PC-3 (cell line): ENCODE data around the gene HM13.

Experiments
- EZH2 ChIP-seq: fragments of 300-600 bp; sonication (generic); IDR thresholded peaks from one replicate; pipeline ENCODE4 v1.6.1; 2017; ENCODE audit warnings: antibody characterized with exemption, mild to moderate bottlenecking, low read length; ENCODE audit not compliant: unreplicated experiment
- EZH2phosphoT487 ChIP-seq: fragments of 300-600 bp; sonication (generic); IDR thresholded peaks from 2 replicates; pipeline ENCODE4 v1.6.1; 2018; ENCODE audit warnings: mild to moderate bottlenecking, antibody characterized with exemption, low read length, borderline replicate concordance
- TF ChIP-seq, protein P1 (sequence below): fragments of 300-600 bp; sonication (generic); conservative IDR thresholded peaks from 2 replicates; pipeline ENCODE4 v1.5.1; 2017; ENCODE audit warnings: antibody characterized with exemption, low read depth, mild to moderate bottlenecking, low read length

DNA sequence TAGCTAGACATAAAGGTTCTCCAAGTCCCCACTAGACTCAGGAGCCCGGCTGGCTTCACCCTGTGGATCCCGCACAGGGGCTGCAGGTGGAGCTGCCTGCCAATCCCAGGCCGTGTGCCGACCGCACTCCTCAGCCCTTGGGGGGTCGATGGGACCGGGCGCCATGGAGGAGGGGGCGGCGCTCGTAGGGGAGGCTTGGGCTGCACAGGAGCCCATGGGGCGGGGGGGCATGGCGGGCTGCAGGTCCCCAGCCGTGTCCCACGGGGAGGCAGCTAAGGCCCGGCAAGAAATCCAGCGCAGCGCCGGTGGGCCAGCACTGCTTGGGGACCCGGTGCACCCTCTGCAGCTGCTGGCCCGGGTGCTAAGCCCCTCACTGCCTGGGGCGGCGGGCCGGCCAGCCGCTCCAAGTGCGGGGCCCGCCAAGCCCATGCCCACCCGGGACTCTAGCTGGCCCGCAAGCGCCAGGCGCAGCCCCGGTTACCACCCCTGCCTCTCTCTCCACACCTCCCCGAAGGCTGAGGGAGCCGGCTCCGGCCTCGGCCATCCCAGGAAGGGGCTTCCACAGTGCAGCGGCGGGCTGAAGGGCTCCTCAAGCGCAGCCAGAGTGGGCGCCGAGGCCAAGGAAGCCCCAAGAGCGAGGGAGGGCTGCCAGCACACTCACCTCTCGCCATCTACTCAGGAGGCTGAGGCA, 64.4 kb downstream of the HM13 start:
- TF ChIP-seq, protein P1, sequence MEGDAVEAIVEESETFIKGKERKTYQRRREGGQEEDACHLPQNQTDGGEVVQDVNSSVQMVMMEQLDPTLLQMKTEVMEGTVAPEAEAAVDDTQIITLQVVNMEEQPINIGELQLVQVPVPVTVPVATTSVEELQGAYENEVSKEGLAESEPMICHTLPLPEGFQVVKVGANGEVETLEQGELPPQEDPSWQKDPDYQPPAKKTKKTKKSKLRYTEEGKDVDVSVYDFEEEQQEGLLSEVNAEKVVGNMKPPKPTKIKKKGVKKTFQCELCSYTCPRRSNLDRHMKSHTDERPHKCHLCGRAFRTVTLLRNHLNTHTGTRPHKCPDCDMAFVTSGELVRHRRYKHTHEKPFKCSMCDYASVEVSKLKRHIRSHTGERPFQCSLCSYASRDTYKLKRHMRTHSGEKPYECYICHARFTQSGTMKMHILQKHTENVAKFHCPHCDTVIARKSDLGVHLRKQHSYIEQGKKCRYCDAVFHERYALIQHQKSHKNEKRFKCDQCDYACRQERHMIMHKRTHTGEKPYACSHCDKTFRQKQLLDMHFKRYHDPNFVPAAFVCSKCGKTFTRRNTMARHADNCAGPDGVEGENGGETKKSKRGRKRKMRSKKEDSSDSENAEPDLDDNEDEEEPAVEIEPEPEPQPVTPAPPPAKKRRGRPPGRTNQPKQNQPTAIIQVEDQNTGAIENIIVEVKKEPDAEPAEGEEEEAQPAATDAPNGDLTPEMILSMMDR, result no peak
- no peak for TF ChIP-seq EZH2phosphoT487
- TF ChIP-seq EZH2, result no peak
